T-helper 17 cell (primary cell): ENCODE data around the gene KMT5B. TPM values are rescaled to one million over a fixed set of nuclear protein-coding genes. Genes with fewer than 3 reads are reported as not detected.

Source experiments
- total RNA-seq, 4 donors: library from RNA in 2 of 4; stranded (reverse) in 2 of 4; gene quantifications; one replicate each; pipeline ENCODE4 v1.2.3 and lab custom pipeline; 2022 to 2026

KMT5B gene
- total RNA-seq, 2 donors from 2014 or later: 30.5 to 33.8 TPM

Other genes with a start within 250 kb of the KMT5B start
- 10 to 100 TPM; 24.7 to 27.2 TPM for gene UNC93B1, start 209.2 kb downstream of the KMT5B start, total RNA-seq
- gene ALDH3B1, start 203.0 kb downstream of the KMT5B start, total RNA-seq: 1 to 10 TPM; 1.1 TPM
- 10 to 100 TPM; 59.5 to 64.2 TPM for gene NDUFS8, start 182.6 kb downstream of the KMT5B start, total RNA-seq
- gene TCIRG1, start 174.3 kb downstream of the KMT5B start, total RNA-seq: 100 to 1,000 TPM; 187 to 207 TPM
- 1 to 10 TPM; 7.4 to 9.8 TPM for gene CHKA, start 91.9 kb downstream of the KMT5B start, total RNA-seq
- 10 to 100 TPM; 10.5 to 11.6 TPM for gene C11orf24, start 58.7 kb upstream of the KMT5B start, total RNA-seq
- gene LRP5, start 99.3 kb upstream of the KMT5B start, total RNA-seq: 1 to 10 TPM in 1 of 2 donors, under 1 TPM in 1; 0.73 to 3.0 TPM
- 100 to 1,000 TPM; 134 to 136 TPM for gene PPP6R3, start 247.5 kb upstream of the KMT5B start, total RNA-seq